ENCODE data around the gene CTNNB1.

DNA sequence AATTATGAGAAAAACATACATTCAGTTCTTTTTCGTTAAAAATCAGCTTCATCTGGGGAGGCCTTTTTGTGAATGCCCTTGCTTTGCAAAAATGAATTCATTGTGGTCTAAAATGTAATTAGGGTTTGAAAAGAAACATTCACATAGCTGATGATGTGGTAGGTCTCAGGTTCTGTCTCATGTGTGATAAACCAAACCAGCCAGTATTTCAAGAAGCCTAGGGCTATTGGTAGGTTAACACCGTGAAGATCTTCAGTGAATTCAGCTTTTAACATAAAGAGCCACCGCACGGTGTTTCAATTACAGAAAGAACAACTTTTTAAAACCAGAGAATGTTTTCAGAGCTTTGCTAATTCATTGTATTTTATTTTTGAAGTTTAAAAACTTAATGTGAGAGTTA is 41.9 kb downstream of the CTNNB1 start:
- TF ChIP-seq, protein P1, sequence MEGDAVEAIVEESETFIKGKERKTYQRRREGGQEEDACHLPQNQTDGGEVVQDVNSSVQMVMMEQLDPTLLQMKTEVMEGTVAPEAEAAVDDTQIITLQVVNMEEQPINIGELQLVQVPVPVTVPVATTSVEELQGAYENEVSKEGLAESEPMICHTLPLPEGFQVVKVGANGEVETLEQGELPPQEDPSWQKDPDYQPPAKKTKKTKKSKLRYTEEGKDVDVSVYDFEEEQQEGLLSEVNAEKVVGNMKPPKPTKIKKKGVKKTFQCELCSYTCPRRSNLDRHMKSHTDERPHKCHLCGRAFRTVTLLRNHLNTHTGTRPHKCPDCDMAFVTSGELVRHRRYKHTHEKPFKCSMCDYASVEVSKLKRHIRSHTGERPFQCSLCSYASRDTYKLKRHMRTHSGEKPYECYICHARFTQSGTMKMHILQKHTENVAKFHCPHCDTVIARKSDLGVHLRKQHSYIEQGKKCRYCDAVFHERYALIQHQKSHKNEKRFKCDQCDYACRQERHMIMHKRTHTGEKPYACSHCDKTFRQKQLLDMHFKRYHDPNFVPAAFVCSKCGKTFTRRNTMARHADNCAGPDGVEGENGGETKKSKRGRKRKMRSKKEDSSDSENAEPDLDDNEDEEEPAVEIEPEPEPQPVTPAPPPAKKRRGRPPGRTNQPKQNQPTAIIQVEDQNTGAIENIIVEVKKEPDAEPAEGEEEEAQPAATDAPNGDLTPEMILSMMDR (IDR thresholded peaks at IDR 0.05), result no peak
- TF ChIP-seq POLR2A (IDR thresholded peaks at IDR 0.05), result no peak
- TF ChIP-seq POLR2AphosphoS5 (IDR thresholded peaks at IDR 0.05), result no peak

Measured in prostate gland (tissue), 2 donors.